Esophagus muscularis mucosa (tissue), 4 donors: ENCODE results near the gene CSNK1G1.

ENCODE experiments used
- EP300 ChIP-seq: sonication (generic); formaldehyde crosslinking; IDR thresholded peaks from one replicate; pipeline ENCODE4 v1.6.1; 2017; ENCODE audit warnings: antibody characterized with exemption
- POLR2A ChIP-seq: fragments of 450-650 bp; IDR thresholded peaks from one replicate; pipeline ENCODE4 v1.6.1; 2017; ENCODE audit warnings: antibody characterized with exemption, moderate library complexity, mild to moderate bottlenecking, low read depth
- POLR2AphosphoS5 ChIP-seq, 2 donors: sonication (generic); formaldehyde crosslinking; IDR thresholded peaks; one replicate each; pipeline ENCODE4 v1.6.1; 2017; ENCODE audit warnings: antibody characterized with exemption in 2 of 2
- TF ChIP-seq, protein P1 (sequence below), 3 experiments: fragments of 200-600 bp in 2 of 3; fragments of 450-650 bp in 1 of 3; sonication (generic) in 2 of 3; IDR thresholded peaks; one replicate each; pipeline ENCODE4 v1.5.1; 2017 to 2019; ENCODE audit warnings: antibody characterized with exemption in 3 of 3, mild to moderate bottlenecking in 2 of 3, moderate library complexity in 1 of 3

GRCh38 chr15:64314456-64314855 lies 41.5 kb downstream of the CSNK1G1 start:
- no peak for TF ChIP-seq POLR2A
- TF ChIP-seq POLR2AphosphoS5 (IDR thresholded peaks at IDR 0.05) = no peak
- TF ChIP-seq, protein P1, sequence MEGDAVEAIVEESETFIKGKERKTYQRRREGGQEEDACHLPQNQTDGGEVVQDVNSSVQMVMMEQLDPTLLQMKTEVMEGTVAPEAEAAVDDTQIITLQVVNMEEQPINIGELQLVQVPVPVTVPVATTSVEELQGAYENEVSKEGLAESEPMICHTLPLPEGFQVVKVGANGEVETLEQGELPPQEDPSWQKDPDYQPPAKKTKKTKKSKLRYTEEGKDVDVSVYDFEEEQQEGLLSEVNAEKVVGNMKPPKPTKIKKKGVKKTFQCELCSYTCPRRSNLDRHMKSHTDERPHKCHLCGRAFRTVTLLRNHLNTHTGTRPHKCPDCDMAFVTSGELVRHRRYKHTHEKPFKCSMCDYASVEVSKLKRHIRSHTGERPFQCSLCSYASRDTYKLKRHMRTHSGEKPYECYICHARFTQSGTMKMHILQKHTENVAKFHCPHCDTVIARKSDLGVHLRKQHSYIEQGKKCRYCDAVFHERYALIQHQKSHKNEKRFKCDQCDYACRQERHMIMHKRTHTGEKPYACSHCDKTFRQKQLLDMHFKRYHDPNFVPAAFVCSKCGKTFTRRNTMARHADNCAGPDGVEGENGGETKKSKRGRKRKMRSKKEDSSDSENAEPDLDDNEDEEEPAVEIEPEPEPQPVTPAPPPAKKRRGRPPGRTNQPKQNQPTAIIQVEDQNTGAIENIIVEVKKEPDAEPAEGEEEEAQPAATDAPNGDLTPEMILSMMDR (IDR thresholded peaks at IDR 0.05) = no peak
- no peak for TF ChIP-seq EP300
